ENCODE results near the gene TM7SF2.

Gene TM7SF2

DNA sequence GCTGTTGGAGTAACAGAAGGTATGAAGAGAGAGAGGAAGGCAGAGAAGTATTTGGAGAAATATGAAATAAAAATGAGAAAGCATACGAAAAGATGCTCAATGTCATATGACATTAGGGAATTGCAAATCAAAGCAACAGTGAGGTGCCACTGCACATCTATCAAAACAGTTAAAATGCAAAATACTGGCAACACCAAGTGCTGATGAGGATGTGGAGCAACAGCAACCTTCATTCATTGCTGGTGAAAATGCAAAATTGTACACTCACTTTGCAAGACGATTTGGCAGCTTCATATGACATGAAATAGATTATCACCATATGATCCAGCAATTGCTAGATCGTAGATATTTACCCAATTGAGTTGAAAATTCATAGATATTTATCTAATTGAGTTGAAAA, 49.0 kb downstream of the TM7SF2 start:
- no peak for DNase-seq

- no peak for DNase-seq
These were observed 52.0 kb downstream of the TM7SF2 start for GRCh38 chr11:65163684-65164083.
